Astrocyte (in vitro differentiated cells and primary cell): ENCODE measurements around the gene ASGR2. TPM values are rescaled to one million over a fixed set of nuclear protein-coding genes. Genes with fewer than 3 reads are reported as not detected.
"Not testable (repeated sequence)": the region's sequence is repeated elsewhere in the genome, so short reads cannot be mapped to it uniquely, and the experiment has no call there.

ENCODE experiments used
- DNase-seq: peaks from one replicate; pipeline ENCODE4 v3.0.0-alpha.2; 2010; ENCODE audit warnings: low read depth
- FAIRE-seq: peaks from 2 replicates; lab custom pipeline; 2011; peaks lifted over from hg19 to GRCh38; lab: Jason Lieb, UNC
- H2AFZ ChIP-seq: 2 replicates; pipeline ENCODE4 v1.6.0; 2012; ENCODE audit warnings: low read depth, low read length, inconsistent platforms
- H3K27ac ChIP-seq: 2 replicates; pipeline ENCODE4 v1.5.1; 2011; ENCODE audit warnings: low read depth, low read length, inconsistent platforms
- H3K27me3 ChIP-seq: 2 replicates; pipeline ENCODE4 v1.6.0; 2011; ENCODE audit warnings: low read length, inconsistent platforms; ENCODE audit not compliant: insufficient read depth
- H3K36me3 ChIP-seq: 2 replicates; pipeline ENCODE4 v1.5.1; 2011; ENCODE audit warnings: low read length, inconsistent platforms; ENCODE audit not compliant: insufficient read depth
- H3K4me1 ChIP-seq: 2 replicates; pipeline ENCODE4 v1.5.1; 2011; ENCODE audit warnings: low read length, inconsistent platforms; ENCODE audit not compliant: insufficient read depth
- H3K4me2 ChIP-seq: 2 replicates; pipeline ENCODE4 v1.6.0; 2012; ENCODE audit warnings: low read length, inconsistent platforms
- H3K4me3 ChIP-seq: 2 replicates; pipeline ENCODE4 v1.5.1; 2011; ENCODE audit warnings: low read depth, mild to moderate bottlenecking, low read length, inconsistent platforms; ENCODE audit not compliant: insufficient read depth
- H3K79me2 ChIP-seq: 2 replicates; pipeline ENCODE4 v1.6.0; 2012; ENCODE audit warnings: mild to moderate bottlenecking, low read length, inconsistent platforms; ENCODE audit not compliant: insufficient read depth
- H3K9ac ChIP-seq: 2 replicates; pipeline ENCODE4 v1.6.0; 2012; ENCODE audit warnings: mild to moderate bottlenecking, low read length, inconsistent platforms
- H3K9me3 ChIP-seq: 2 replicates; pipeline ENCODE4 v1.5.1; 2012; ENCODE audit warnings: low read depth, mild to moderate bottlenecking, low read length, inconsistent platforms; ENCODE audit not compliant: insufficient read depth
- H4K20me1 ChIP-seq: 2 replicates; pipeline ENCODE4 v1.6.0; 2012; ENCODE audit warnings: low read length, inconsistent platforms; ENCODE audit not compliant: insufficient read depth
- H3K27ac Mint-ChIP-seq: one replicate; pipeline ENCODE4 v1.8.0; 2021; ENCODE audit warnings: mild to moderate bottlenecking, mixed read lengths; ENCODE audit not compliant: unreplicated experiment
- H3K27me3 Mint-ChIP-seq: one replicate; pipeline ENCODE4 v1.8.0; 2021; ENCODE audit warnings: low read depth, mixed read lengths; ENCODE audit not compliant: unreplicated experiment
- H3K36me3 Mint-ChIP-seq: one replicate; pipeline ENCODE4 v1.8.0; 2021; ENCODE audit warnings: low read depth, mixed read lengths; ENCODE audit not compliant: unreplicated experiment
- H3K4me1 Mint-ChIP-seq: one replicate; pipeline ENCODE4 v1.8.0; 2021; ENCODE audit warnings: low read depth, mixed read lengths; ENCODE audit not compliant: unreplicated experiment
- H3K4me3 Mint-ChIP-seq: one replicate; pipeline ENCODE4 v1.8.0; 2021; ENCODE audit warnings: mild to moderate bottlenecking, moderate library complexity, mixed read lengths; ENCODE audit not compliant: unreplicated experiment
- H3K9me3 Mint-ChIP-seq: one replicate; pipeline ENCODE4 v1.8.0; 2021; ENCODE audit warnings: mild to moderate bottlenecking, mixed read lengths; ENCODE audit not compliant: unreplicated experiment
- CTCF ChIP-seq: IDR thresholded peaks from 2 replicates; pipeline ENCODE4 v1.5.1; 2011; ENCODE audit warnings: low read depth, mild to moderate bottlenecking, inconsistent platforms, low read length, moderate library complexity; ENCODE audit not compliant: insufficient read depth
- EZH2 ChIP-seq: IDR thresholded peaks from 2 replicates; pipeline ENCODE4 v1.6.1; 2012; ENCODE audit warnings: mild to moderate bottlenecking, low read length, inconsistent platforms; ENCODE audit not compliant: insufficient read depth
- total RNA-seq: library from RNA; stranded (reverse); gene quantifications from 2 replicates; pipeline ENCODE4 v1.2.1, GENCODE V29; 2021

The ASGR2 gene
- total RNA-seq, 1 donor from 2014 or later: not detected

GRCh38 chr17:7102421-7102820, 12.2 kb downstream of the ASGR2 start:
- no peak for TF ChIP-seq EZH2
- TF ChIP-seq CTCF: no peak
- Mint-ChIP-seq H3K9me3 (peaks cover 10% of the 10 kb centered on the region), H3K4me3 (no peak overlapping the region), H3K27ac (no peak overlapping the region), H3K27me3 (peaks cover 38% of the 10 kb centered on the region), H3K4me1 (no peaks in the 10 kb centered on the region), H3K36me3 (peaks cover 3% of the 10 kb centered on the region)
- FAIRE-seq (no peak), DNase-seq (no peak)
- no peaks in the 10 kb centered on the region for H3K4me1 ChIP-seq
- no peak overlapping the region for H3K27ac ChIP-seq
- peaks cover 30% of the 10 kb centered on the region for H3K27me3 ChIP-seq
- H4K20me1 ChIP-seq: no peaks in the 10 kb centered on the region
- no peak overlapping the region for H3K4me2 ChIP-seq
- H3K9ac ChIP-seq: no peak overlapping the region
- H3K36me3 ChIP-seq: no peaks in the 10 kb centered on the region
- H2AFZ ChIP-seq: no peak overlapping the region
- H3K4me3 ChIP-seq: no peak overlapping the region
- no peaks in the 10 kb centered on the region for H3K79me2 ChIP-seq
- H3K9me3 ChIP-seq: no peaks in the 10 kb centered on the region

GRCh38 chr17:7101531-7101930, 13.1 kb downstream of the ASGR2 start:
- H3K9me3 ChIP-seq: no peaks in the 10 kb centered on the region
- no peak for DNase-seq
- H3K4me3 Mint-ChIP-seq: no peak overlapping the region

DNA sequence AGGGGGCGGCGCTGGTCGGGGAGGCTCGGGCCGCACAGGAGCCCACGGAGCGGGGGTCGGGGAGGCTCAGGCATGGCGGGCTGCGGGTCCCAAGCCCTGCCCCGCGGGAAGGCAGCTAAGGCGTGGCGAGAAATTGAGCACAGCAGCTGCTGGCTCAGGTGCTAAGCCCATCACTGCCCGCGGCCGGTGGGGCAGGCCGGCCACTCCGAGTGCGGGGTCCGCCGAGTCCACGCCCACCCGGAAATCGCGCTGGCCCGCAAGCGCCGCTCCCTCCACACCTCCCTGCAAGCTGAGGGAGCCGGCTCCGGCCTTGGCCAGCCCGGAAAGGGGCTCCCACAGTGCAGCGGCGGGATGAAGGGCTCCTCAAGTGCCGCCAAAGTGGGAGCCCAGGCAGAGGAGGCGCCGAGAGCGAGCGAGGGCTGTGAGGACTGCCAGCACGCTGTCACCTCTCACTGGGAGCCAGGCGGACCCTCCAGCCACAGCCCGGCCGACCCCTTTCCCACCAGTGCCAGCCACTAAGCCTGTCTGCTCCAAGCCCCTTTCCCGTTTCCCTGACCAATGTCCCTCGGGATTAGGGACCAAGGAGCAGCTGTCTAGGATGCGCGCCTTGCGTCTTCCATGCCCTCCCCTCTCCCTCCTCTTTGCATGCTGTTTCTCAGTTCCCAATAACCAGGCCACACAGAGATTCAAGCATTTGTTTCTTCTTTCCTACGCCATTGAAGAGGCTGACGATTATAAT, 13.8 kb downstream of the ASGR2 start:
- not testable (repeated sequence) for DNase-seq, H3K4me3 Mint-ChIP-seq, FAIRE-seq, H3K4me3 ChIP-seq, H3K4me1 ChIP-seq, H4K20me1 ChIP-seq, H3K79me2 ChIP-seq, H3K36me3 Mint-ChIP-seq, H3K27ac Mint-ChIP-seq, H3K4me1 Mint-ChIP-seq, H3K27ac ChIP-seq, H3K9ac ChIP-seq, H2AFZ ChIP-seq, H3K9me3 ChIP-seq, H3K4me2 ChIP-seq, H3K36me3 ChIP-seq
- Mint-ChIP-seq H3K9me3 (peaks cover 11% of the 10 kb centered on the region), H3K27me3 (peaks cover 37% of the 10 kb centered on the region)
- H3K27me3 ChIP-seq: peaks cover 30% of the 10 kb centered on the region

More at GRCh38 chr17:7101531-7101930, 13.1 kb downstream of the ASGR2 start:
- Histone ChIP-seq H3K36me3 (no peaks in the 10 kb centered on the region), H2AFZ (no peak overlapping the region), H3K4me1 (no peaks in the 10 kb centered on the region), H3K4me2 (no peak overlapping the region), H3K4me3 (no peak overlapping the region), H3K27ac (no peak overlapping the region), H3K27me3 (peaks cover 30% of the 10 kb centered on the region), H3K79me2 (no peaks in the 10 kb centered on the region), H3K9ac (no peak overlapping the region), H4K20me1 (no peaks in the 10 kb centered on the region)
- TF ChIP-seq CTCF: no peak
- TF ChIP-seq EZH2: no peak
- H3K27me3 Mint-ChIP-seq: peaks cover 37% of the 10 kb centered on the region
- peaks cover 3% of the 10 kb centered on the region for H3K36me3 Mint-ChIP-seq
- H3K9me3 Mint-ChIP-seq: peaks cover 10% of the 10 kb centered on the region
- H3K4me1 Mint-ChIP-seq: no peaks in the 10 kb centered on the region
- H3K27ac Mint-ChIP-seq: no peak overlapping the region
- FAIRE-seq: no peak
